Aorta (tissue), 5 donors: Measurements from ENCODE around the gene SLC25A14. TPM values are rescaled to one million over a fixed set of nuclear protein-coding genes. Genes with fewer than 3 reads are reported as not detected.

Experiments used
- ATAC-seq: fragments of 200-7000 bp; cut with Tn5 transposase; one replicate; pipeline ENCODE4 v1.9.1; 2022; ENCODE audit warnings: moderate library complexity; ENCODE audit not compliant: low FRiP score
- DNase-seq, 2 donors: peaks; one replicate each; pipeline ENCODE4 v3.0.0-alpha.2; 2020
- H3K27ac ChIP-seq, 2 donors: one replicate each; pipeline ENCODE4 v1.5.1; 2013; ENCODE audit warnings: low read length in 2 of 2, mild to moderate bottlenecking in 2 of 2, moderate library complexity in 2 of 2, control low read depth in 1 of 2, inconsistent platforms in 1 of 2, low read depth in 1 of 2
- H3K27me3 ChIP-seq, 2 donors: one replicate each; pipeline ENCODE4 v1.6.1; 2013; ENCODE audit warnings: control low read depth in 1 of 2, low read length in 1 of 2, mild to moderate bottlenecking in 1 of 2, moderate library complexity in 1 of 2; ENCODE audit not compliant: insufficient read depth in 2 of 2, control insufficient read depth in 1 of 2
- H3K36me3 ChIP-seq, 2 donors: one replicate each; pipeline ENCODE4 v1.6.1; 2013; ENCODE audit warnings: control low read depth in 1 of 2, low read length in 1 of 2, mild to moderate bottlenecking in 1 of 2; ENCODE audit not compliant: insufficient read depth in 2 of 2, control insufficient read depth in 1 of 2
- H3K4me1 ChIP-seq, 2 donors: one replicate each; pipeline ENCODE4 v1.6.1; 2013; ENCODE audit warnings: low read length in 2 of 2, control low read depth in 1 of 2, mild to moderate bottlenecking in 1 of 2, moderate library complexity in 1 of 2; ENCODE audit not compliant: insufficient read depth in 2 of 2, control insufficient read depth in 1 of 2
- H3K4me3 ChIP-seq, 2 donors: one replicate each; pipeline ENCODE4 v1.5.1; 2013; ENCODE audit warnings: low read length in 2 of 2, control low read depth in 1 of 2, mild to moderate bottlenecking in 1 of 2
- H3K9me3 ChIP-seq: one replicate; pipeline ENCODE4 v1.6.1; 2013; ENCODE audit warnings: mild to moderate bottlenecking, low read length; ENCODE audit not compliant: control insufficient read depth
- WGBS, 2 donors: extraction: QIAGEN DNeasy Blood & Tissue Kit; methylation state at CpG; one replicate each; pipeline ENCODE4 v1.1.7; 2013; 5-methylcytosine and 5-hydroxymethylcytosine counted together
- intact Hi-C, 2 donors: fragments of 100-400 bp; cut with DNase I; formaldehyde crosslinking; loops; one replicate each; pipeline versions ENCODE4 v1.14.2 to v1.15.0; 2022
- long read RNA-seq, 2 donors: library from polyadenylated mRNA; unstranded; transcript quantifications; one replicate each; pipeline ENCODE4 v2.0.0, GENCODE V29; 2020 to 2021
- polyA plus RNA-seq, 2 donors: library from polyadenylated mRNA; stranded (reverse); fragments of 200-250 nt; gene quantifications; one replicate each; pipeline ENCODE4 v1.2.3, GENCODE V29; 2013
- total RNA-seq, 2 donors: library from RNA; stranded (reverse); fragmentation: NEBNext Ultra II Directional; extraction: Animal tissue kit (Norgen Biotek cat#: 25700); gene quantifications; one replicate each; pipeline ENCODE4 v1.2.1, GENCODE V29; 2021
- donor health status: healthy with polysubstance abuse.
- donor health status: Bipolar disorder and iron deficiency.
- donor health status: DM: no; HTN: no; CAD: no.
- donor health status: DM: no; HTN: no; CAD: no.
- donor health status: DM: yes; HTN: yes; CAD: no.

Gene SLC25A14
- total RNA-seq: 10 to 100 TPM; 10.5 to 14.7 TPM
- polyA plus RNA-seq: 10 to 100 TPM; 12.0 to 27.2 TPM
- long read RNA-seq, donor 1, transcript SLC25A14-213 (10 exons, 1,403 nt): major isoform, 9 of 25 reads
- long read RNA-seq, donor 1, partial matches to known transcripts: 3 of 25 reads
- long read RNA-seq, donor 1, other reads (novel, unspliced or antisense): 11 of 25 reads
- long read RNA-seq, donor 2, partial matches to known transcripts: 1 of 3 reads
- long read RNA-seq, donor 2, other reads (novel, unspliced or antisense): 1 of 3 reads

- Histone ChIP-seq H3K27me3 (no peaks in the 10 kb centered on the region), H3K27ac (no peak within 1 kb of the TSS), H3K36me3 (no peaks in the 10 kb centered on the region), H3K9me3 (no peaks in the 10 kb centered on the region), H3K4me3 (peak within 1 kb of the TSS; percentile 67 to 84), H3K4me1 (no peaks in the 10 kb centered on the region)
- DNase-seq (peak; percentile 82 to 89), ATAC-seq (peak; percentile 87)
- 0 to 37% methylated on average over 52 to 55 of the region's 55 CpGs for WGBS, 2 donors
- intact Hi-C loops: loop anchor here in 1 of 2 donors (10.0 kb wide), 1 partner anchor 575 kb away; no protein-coding TSS in a partner anchor
These were observed at the start of gene SLC25A14 for GRCh38 chrX:130339408-130340222. Gene SLC25A14, plus strand, starts transcription at chrX:130339919. Its CDS starts 360 bp downstream, at chrX:130340279.

- intact Hi-C loops: no loop called here
- WGBS, 2 donors: 48 to 58% methylated on average over 5 of the region's 5 CpGs
- Histone ChIP-seq H3K4me1 (no peaks in the 10 kb centered on the region), H3K27me3 (no peaks in the 10 kb centered on the region), H3K4me3 (no peak overlapping the region), H3K27ac (no peak overlapping the region), H3K36me3 (no peaks in the 10 kb centered on the region), H3K9me3 (no peaks in the 10 kb centered on the region)
- DNase-seq (no peak), ATAC-seq (no peak)
These were observed 44.0 kb upstream of the SLC25A14 start for GRCh38 chrX:130295519-130296296.

DNA sequence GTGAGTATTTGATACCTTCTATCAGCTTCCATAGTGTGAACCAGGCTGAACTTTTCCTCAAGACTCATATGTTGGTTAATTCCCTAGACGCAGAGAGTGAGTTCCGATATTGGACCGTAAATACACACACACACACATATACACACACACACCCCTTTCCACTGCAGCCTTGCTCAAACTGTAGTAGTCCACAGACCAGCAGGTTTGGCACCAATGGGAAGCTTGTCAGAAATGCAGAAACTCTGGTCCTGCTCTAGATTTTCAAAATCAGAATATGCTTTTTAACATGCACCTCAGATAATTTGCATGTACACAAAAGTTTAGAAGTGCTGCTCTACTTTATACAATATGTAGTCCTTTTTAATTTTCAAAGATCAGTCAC is 43.4 kb upstream of the SLC25A14 start:
- WGBS, 2 donors: 20 to 58% methylated on average over 3 of the region's 3 CpGs
- H3K36me3 ChIP-seq: no peaks in the 10 kb centered on the region
- no peaks in the 10 kb centered on the region for H3K4me1 ChIP-seq
- intact Hi-C loops: no loop called here
- no peak overlapping the region for H3K4me3 ChIP-seq
- no peaks in the 10 kb centered on the region for H3K9me3 ChIP-seq
- ATAC-seq (no peak), DNase-seq (no peak)
- H3K27me3 ChIP-seq: no peaks in the 10 kb centered on the region
- no peak overlapping the region for H3K27ac ChIP-seq

- WGBS, 2 donors: 6 to 15% methylated on average over 2 of the region's 2 CpGs
- ATAC-seq: no peak
- H3K27me3 ChIP-seq: no peaks in the 10 kb centered on the region
These were observed 43.0 kb upstream of the SLC25A14 start for GRCh38 chrX:130296743-130297142.

GRCh38 chrX:130299279-130300009 is 40.3 kb upstream of the SLC25A14 start:
- Histone ChIP-seq H3K9me3 (no peaks in the 10 kb centered on the region), H3K27me3 (no peaks in the 10 kb centered on the region), H3K4me3 (no peak overlapping the region), H3K36me3 (no peaks in the 10 kb centered on the region), H3K4me1 (no peaks in the 10 kb centered on the region), H3K27ac (no peak overlapping the region)
- intact Hi-C loops: no loop called here
- DNase-seq (no peak), ATAC-seq (peak; percentile 44)
- WGBS, 2 donors: 69 to 76% methylated on average over 18 to 19 of the region's 19 CpGs

More at GRCh38 chrX:130296743-130297142, 43.0 kb upstream of the SLC25A14 start:
- no peaks in the 10 kb centered on the region for H3K9me3 ChIP-seq
- no peak for DNase-seq
- H3K27ac ChIP-seq: no peak overlapping the region
- intact Hi-C loops: no loop called here
- H3K4me1 ChIP-seq: no peaks in the 10 kb centered on the region
- H3K4me3 ChIP-seq: no peak overlapping the region
- no peaks in the 10 kb centered on the region for H3K36me3 ChIP-seq

DNA sequence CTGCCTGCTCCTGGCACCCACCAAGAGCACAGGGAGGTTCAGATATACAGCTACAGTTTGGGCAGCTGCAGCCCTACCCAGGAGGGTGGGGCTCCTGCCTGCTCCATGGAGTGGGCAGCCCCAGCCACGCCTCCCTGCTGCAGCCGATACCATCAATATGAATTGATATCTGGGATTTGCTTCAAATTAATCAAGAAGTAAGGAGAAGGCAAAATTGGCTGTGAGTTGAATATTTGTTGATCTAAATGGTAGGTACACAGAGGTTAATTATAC is 39.8 kb upstream of the SLC25A14 start:
- Histone ChIP-seq H3K9me3 (no peaks in the 10 kb centered on the region), H3K36me3 (no peaks in the 10 kb centered on the region), H3K4me1 (no peaks in the 10 kb centered on the region), H3K4me3 (no peak overlapping the region), H3K27me3 (no peaks in the 10 kb centered on the region), H3K27ac (no peak overlapping the region)
- intact Hi-C loops: no loop called here
- no peak for DNase-seq
- ATAC-seq: no peak
- 51 to 73% methylated on average over 2 of the region's 2 CpGs for WGBS, 2 donors

GRCh38 chrX:130301405-130301804 is 38.3 kb upstream of the SLC25A14 start:
- Histone ChIP-seq H3K4me1 (no peaks in the 10 kb centered on the region), H3K27me3 (no peaks in the 10 kb centered on the region), H3K4me3 (no peak overlapping the region), H3K27ac (no peak overlapping the region), H3K9me3 (no peaks in the 10 kb centered on the region), H3K36me3 (no peaks in the 10 kb centered on the region)
- ATAC-seq (no peak), DNase-seq (no peak)
- intact Hi-C loops: no loop called here
- 85 to 94% methylated on average over 1 of the region's 1 CpG for WGBS, 2 donors

DNA sequence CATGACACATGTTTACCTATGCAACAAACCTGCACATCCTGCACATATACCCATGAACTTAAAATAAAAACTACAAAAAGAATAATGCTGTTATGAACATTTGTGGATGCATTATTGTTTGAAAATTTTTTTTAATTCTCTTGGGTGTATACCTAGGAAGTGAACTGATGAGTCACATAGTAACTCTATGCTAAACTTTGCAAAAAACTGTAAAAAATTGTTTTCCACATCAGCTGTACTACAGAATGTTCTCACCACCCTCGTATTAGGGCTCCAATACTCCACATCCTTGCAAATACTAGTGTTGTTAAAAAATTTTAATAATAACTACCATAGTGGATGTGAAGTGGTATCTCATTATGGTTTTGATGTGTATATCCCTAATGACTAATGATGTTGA is 37.7 kb upstream of the SLC25A14 start:
- no peak overlapping the region for H3K4me3 ChIP-seq
- H3K27me3 ChIP-seq: no peaks in the 10 kb centered on the region
- intact Hi-C loops: no loop called here
- 58 to 74% methylated on average over 1 of the region's 1 CpG for WGBS, 2 donors
- DNase-seq (no peak), ATAC-seq (no peak)
- H3K36me3 ChIP-seq: no peaks in the 10 kb centered on the region
- H3K9me3 ChIP-seq: no peaks in the 10 kb centered on the region
- no peaks in the 10 kb centered on the region for H3K4me1 ChIP-seq
- H3K27ac ChIP-seq: no peak overlapping the region
